HCT116 (cell line): ENCODE data around the gene SAYSD1. TPM values are rescaled to one million over a fixed set of nuclear protein-coding genes. Genes with fewer than 3 reads are reported as not detected.

Experiments
- ATAC-seq: fragments of 200-7000 bp; cut with Tn5 transposase; 2 replicates; pipeline ENCODE4 v1.9.1; 2020; ENCODE audit warnings: mild to moderate bottlenecking, moderate library complexity
- BruUV-seq: library from RNA; stranded (reverse); fragments of 400-500 nt; replicated peaks from 2 replicates; lab custom pipeline; 2021; lab: Mats Ljungman, UMichigan
- CTCF ChIA-PET: fragments of 300-600 bp; sonication (Branson Sonifier 250); formaldehyde crosslinking; loops from one replicate; lab custom pipeline; 2021; ENCODE audit warnings: antibody characterized with exemption; lab: Charles Lee
- POLR2A ChIA-PET: fragments of 300-600, 350-600 bp; sonication (Branson Sonifier 250); formaldehyde crosslinking; loops from one replicate; lab custom pipeline; 2021; ENCODE audit warnings: antibody characterized with exemption; lab: Charles Lee
- RAD21 ChIA-PET, 2 experiments: fragments of 300-600 bp; sonication (Branson Sonifier 250); formaldehyde crosslinking; loops; one replicate each; lab custom pipeline; 2023; ENCODE audit warnings: low total read pairs in 2 of 2; ENCODE audit not compliant: uncharacterized antibody in 2 of 2, unreplicated experiment in 2 of 2, low non-redundant PET in 1 of 2; lab: Charles Lee
- DNase-seq: peaks from one replicate; pipeline ENCODE4 v3.0.0-alpha.2; 2010; ENCODE audit warnings: low read depth, low spot score
- H2AFZ ChIP-seq: fragments of 200-600 bp; shearing (Covaris generic), sonication (generic); 2 replicates; pipeline ENCODE4 v1.6.1; 2017; ENCODE audit warnings: low read depth, mixed run types, mixed read lengths, antibody characterized with exemption, low read length; ENCODE audit not compliant: poor library complexity, severe bottlenecking
- H3K27ac ChIP-seq: 2 replicates; pipeline ENCODE4 v1.5.1; 2012; ENCODE audit warnings: low read depth, low read length
- H3K27me3 ChIP-seq: fragments of 200-600 bp; sonication (generic); 2 replicates; pipeline ENCODE4 v1.6.1; 2016; ENCODE audit warnings: mixed run types, low read length, mixed read lengths; ENCODE audit not compliant: insufficient read depth
- H3K36me3 ChIP-seq, 2 experiments: fragments of 200-500 bp in 1 of 2; fragments of 200-600 bp in 1 of 2; sonication (Bioruptor generic) in 1 of 2; sonication (generic) in 1 of 2; 2 replicates each; pipeline versions ENCODE4 v1.5.1 to v1.6.1; 2014 to 2016; ENCODE audit warnings: low read length in 2 of 2, inconsistent platforms in 1 of 2, mixed read lengths in 1 of 2, mixed run types in 1 of 2; ENCODE audit not compliant: insufficient read depth in 2 of 2, control insufficient read depth in 1 of 2
- H3K4me1 ChIP-seq, 2 experiments: fragments of 200-600 bp in 1 of 2; sonication (generic) in 1 of 2; 2 replicates each; pipeline versions ENCODE4 v1.5.1 to v1.6.1; 2012 to 2017; ENCODE audit warnings: low read length in 2 of 2, inconsistent platforms in 1 of 2, mild to moderate bottlenecking in 1 of 2, mixed read lengths in 1 of 2, mixed run types in 1 of 2, moderate library complexity in 1 of 2; ENCODE audit not compliant: insufficient read depth in 2 of 2, control insufficient read depth in 1 of 2
- H3K4me2 ChIP-seq: fragments of 200-600 bp; sonication (generic); 2 replicates; pipeline ENCODE4 v1.6.1; 2017; ENCODE audit warnings: mixed run types, low read length, mixed read lengths
- H3K4me3 ChIP-seq, 2 experiments: fragments of 200-600 bp in 1 of 2; sonication (generic) in 1 of 2; replicated peaks in 1 of 2; 2 replicates each; pipeline ENCODE4 v1.5.1; 2011 to 2016; ENCODE audit warnings: low read length in 2 of 2, control low read depth in 1 of 2, low read depth in 1 of 2, mild to moderate bottlenecking in 1 of 2, mixed read lengths in 1 of 2, mixed run types in 1 of 2
- H3K79me2 ChIP-seq: fragments of 200-600 bp; sonication (generic); 2 replicates; pipeline ENCODE4 v1.6.1; 2017; ENCODE audit warnings: mild to moderate bottlenecking, mixed run types, low read length, moderate library complexity, mixed read lengths; ENCODE audit not compliant: insufficient read depth
- H3K9ac ChIP-seq: fragments of 200-600 bp; sonication (generic); 2 replicates; pipeline ENCODE4 v1.6.1; 2016; ENCODE audit warnings: low read length, mixed read lengths
- H3K9me2 ChIP-seq: fragments of 200-600 bp; sonication (generic), shearing (Covaris generic); 2 replicates; pipeline ENCODE4 v1.6.1; 2017; ENCODE audit warnings: mixed run types, mild to moderate bottlenecking, moderate library complexity; ENCODE audit not compliant: insufficient read depth
- H3K9me3 ChIP-seq, 2 experiments: fragments of 200-500 bp in 1 of 2; fragments of 200-600 bp in 1 of 2; sonication (Bioruptor generic) in 1 of 2; sonication (generic) in 1 of 2; 2 replicates each; pipeline ENCODE4 v1.6.1; 2014 to 2017; ENCODE audit warnings: low read length in 2 of 2, mixed read lengths in 2 of 2, inconsistent platforms in 1 of 2, low read depth in 1 of 2, mild to moderate bottlenecking in 1 of 2, mixed run types in 1 of 2, moderate library complexity in 1 of 2; ENCODE audit not compliant: control insufficient read depth in 1 of 2, insufficient read depth in 1 of 2
- H4K20me1 ChIP-seq: fragments of 200-600 bp; sonication (generic), shearing (Covaris generic); 2 replicates; pipeline ENCODE4 v1.6.1; 2017; ENCODE audit warnings: mixed run types, mild to moderate bottlenecking, moderate library complexity; ENCODE audit not compliant: insufficient read depth
- ATF3 ChIP-seq: IDR thresholded peaks from 2 replicates; pipeline ENCODE4 v1.6.1; 2012
- CBX3 ChIP-seq: IDR thresholded peaks from 2 replicates; pipeline ENCODE4 v1.6.1; 2012; ENCODE audit warnings: low read depth
- CEBPB ChIP-seq: IDR thresholded peaks from 2 replicates; pipeline ENCODE4 v1.6.1; 2012; ENCODE audit warnings: low read depth
- EGR1 ChIP-seq: IDR thresholded peaks from 2 replicates; pipeline ENCODE4 v1.6.1; 2012; ENCODE audit warnings: low read depth
- EZH2 ChIP-seq: fragments of 200-600 bp; sonication (generic); IDR thresholded peaks from 2 replicates; pipeline ENCODE4 v1.6.1; 2017; ENCODE audit warnings: antibody characterized with exemption, mixed run types
- EZH2phosphoT487 ChIP-seq: fragments of 200-600 bp; IDR thresholded peaks from 2 replicates; pipeline ENCODE4 v1.6.1; 2018; ENCODE audit warnings: antibody characterized with exemption, borderline replicate concordance
- FOSL1 ChIP-seq: IDR thresholded peaks from 2 replicates; pipeline ENCODE4 v1.6.1; 2012; ENCODE audit warnings: low read depth
- JUND ChIP-seq: IDR thresholded peaks from 2 replicates; pipeline ENCODE4 v1.6.1; 2012
- POLR2A ChIP-seq: IDR thresholded peaks from 2 replicates; pipeline ENCODE4 v1.7.0; 2011; ENCODE audit warnings: borderline replicate concordance; ENCODE audit not compliant: insufficient read depth, insufficient read length; ENCODE audit errors: extremely low read depth
- RAD21 ChIP-seq: IDR thresholded peaks from 2 replicates; pipeline ENCODE4 v1.6.1; 2012; ENCODE audit warnings: low read depth, mild to moderate bottlenecking
- SIN3A ChIP-seq: IDR thresholded peaks from 2 replicates; pipeline ENCODE4 v1.6.1; 2012; ENCODE audit warnings: low read depth
- SRF ChIP-seq: IDR thresholded peaks from 2 replicates; pipeline ENCODE4 v1.6.1; 2012; ENCODE audit warnings: low read depth
- ZBTB33 ChIP-seq: IDR thresholded peaks from 2 replicates; pipeline ENCODE4 v1.6.1; 2011; ENCODE audit warnings: mild to moderate bottlenecking, low read length, moderate library complexity; ENCODE audit not compliant: insufficient replicate concordance; ENCODE audit errors: extremely low read depth
- ZNF274 ChIP-seq: fragments of 200-500 bp; sonication (Bioruptor generic); IDR thresholded peaks from 2 replicates; pipeline ENCODE4 v1.6.1; 2014; ENCODE audit warnings: mild to moderate bottlenecking, low read depth, low read length, inconsistent platforms
- intact Hi-C: fragments of 100-400 bp; cut with micrococcal nuclease; formaldehyde crosslinking; loops from 2 replicates; pipeline ENCODE4 v1.10.0; 2022
- total RNA-seq: library from RNA; stranded (reverse); gene quantifications from one replicate; pipeline ENCODE4 v1.2.1, GENCODE V29; 2021; ENCODE audit not compliant: unreplicated experiment
- TF ChIP-seq, protein P1 (sequence below): IDR thresholded peaks from 2 replicates; pipeline ENCODE4 v1.6.1; 2012
- TF ChIP-seq, protein P2 (sequence below), 3 experiments: fragments of 200-600 bp in 1 of 3; sonication (generic) in 1 of 3; IDR thresholded peaks in 2 of 3; conservative IDR thresholded peaks in 1 of 3; 2 replicates each; pipeline ENCODE4 v1.5.1; 2012 to 2017; ENCODE audit warnings: low read depth in 2 of 3, low read length in 2 of 3, antibody characterized with exemption in 1 of 3, borderline replicate concordance in 1 of 3, control low read depth in 1 of 3, mild to moderate bottlenecking in 1 of 3, mixed read lengths in 1 of 3, mixed run types in 1 of 3, moderate library complexity in 1 of 3; ENCODE audit not compliant: insufficient read depth in 1 of 3

SAYSD1 gene
- total RNA-seq, 1 experiment from 2014 or later = 10.1 TPM

DNA sequence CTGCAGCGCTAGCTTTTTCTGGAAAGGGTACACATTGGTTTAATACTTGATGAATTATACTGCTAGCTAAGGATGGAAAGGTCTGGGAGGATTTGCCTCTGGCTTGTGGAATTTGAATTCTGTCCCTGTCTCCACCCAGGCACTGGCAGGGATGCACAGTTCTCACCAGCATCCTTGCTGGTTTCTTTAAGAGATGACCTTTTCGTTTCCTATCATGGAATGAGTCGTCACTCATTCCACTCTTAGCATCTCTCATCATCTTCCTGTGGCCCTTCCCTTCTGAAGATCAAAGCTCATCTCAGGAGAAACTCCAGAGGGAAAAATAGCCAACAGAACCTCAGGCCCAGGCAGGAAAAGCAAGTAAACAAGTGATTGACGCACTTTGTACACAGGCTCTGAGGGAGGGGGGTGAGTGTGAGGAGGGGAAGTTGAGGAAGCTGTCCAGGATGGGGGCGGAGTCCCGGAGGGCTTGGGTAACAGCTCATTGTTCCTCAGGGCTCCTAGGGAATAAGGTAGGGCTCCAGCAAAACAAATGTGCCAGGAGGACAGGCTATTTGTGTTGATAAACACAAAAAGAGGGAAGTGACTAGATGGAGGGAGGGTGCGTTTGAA is 25.7 kb upstream of the SAYSD1 start:
- CTCF ChIA-PET = no interaction called here
- RAD21 ChIA-PET = no interaction called here
- POLR2A ChIA-PET = no interaction called here

More for the DNA sequence above, 25.7 kb upstream of the SAYSD1 start:
- BruUV-seq = no TSS peak
- no peak overlapping the region for H3K4me2 ChIP-seq
- H4K20me1 ChIP-seq = no peaks in the 10 kb centered on the region
- no peak overlapping the region for H2AFZ ChIP-seq
- no peak for TF ChIP-seq EZH2
- no peak for TF ChIP-seq JUND
- TF ChIP-seq, protein P1, sequence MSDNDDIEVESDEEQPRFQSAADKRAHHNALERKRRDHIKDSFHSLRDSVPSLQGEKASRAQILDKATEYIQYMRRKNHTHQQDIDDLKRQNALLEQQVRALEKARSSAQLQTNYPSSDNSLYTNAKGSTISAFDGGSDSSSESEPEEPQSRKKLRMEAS = no peak
- TF ChIP-seq, protein P2, sequence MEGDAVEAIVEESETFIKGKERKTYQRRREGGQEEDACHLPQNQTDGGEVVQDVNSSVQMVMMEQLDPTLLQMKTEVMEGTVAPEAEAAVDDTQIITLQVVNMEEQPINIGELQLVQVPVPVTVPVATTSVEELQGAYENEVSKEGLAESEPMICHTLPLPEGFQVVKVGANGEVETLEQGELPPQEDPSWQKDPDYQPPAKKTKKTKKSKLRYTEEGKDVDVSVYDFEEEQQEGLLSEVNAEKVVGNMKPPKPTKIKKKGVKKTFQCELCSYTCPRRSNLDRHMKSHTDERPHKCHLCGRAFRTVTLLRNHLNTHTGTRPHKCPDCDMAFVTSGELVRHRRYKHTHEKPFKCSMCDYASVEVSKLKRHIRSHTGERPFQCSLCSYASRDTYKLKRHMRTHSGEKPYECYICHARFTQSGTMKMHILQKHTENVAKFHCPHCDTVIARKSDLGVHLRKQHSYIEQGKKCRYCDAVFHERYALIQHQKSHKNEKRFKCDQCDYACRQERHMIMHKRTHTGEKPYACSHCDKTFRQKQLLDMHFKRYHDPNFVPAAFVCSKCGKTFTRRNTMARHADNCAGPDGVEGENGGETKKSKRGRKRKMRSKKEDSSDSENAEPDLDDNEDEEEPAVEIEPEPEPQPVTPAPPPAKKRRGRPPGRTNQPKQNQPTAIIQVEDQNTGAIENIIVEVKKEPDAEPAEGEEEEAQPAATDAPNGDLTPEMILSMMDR (IDR thresholded peaks at IDR 0.05 in 2 of 3, conservative IDR thresholded peaks at IDR 0.05 in 1 of 3; ENCODE audit: borderline replicate concordance in 1 of 3, insufficient read depth in 1 of 3, low read depth in 2 of 3, low read length in 2 of 3) = no peak
- no peak for TF ChIP-seq ZBTB33
- TF ChIP-seq POLR2A = no peak
- no peak for TF ChIP-seq RAD21
- no peak for TF ChIP-seq EGR1
- no peak for TF ChIP-seq SIN3A
- TF ChIP-seq CEBPB = no peak
- TF ChIP-seq FOSL1 = no peak
- TF ChIP-seq SRF = no peak
- TF ChIP-seq ZNF274 = no peak
- no peak for TF ChIP-seq CBX3
- TF ChIP-seq ATF3 = no peak
- no peak for TF ChIP-seq EZH2phosphoT487
- TF ChIP-seq, all 23 proteins: peak for 0
- Histone ChIP-seq H3K36me3 (no peaks in the 10 kb centered on the region), H3K79me2 (no peaks in the 10 kb centered on the region), H3K9me3 (no peaks in the 10 kb centered on the region), H3K4me1 (no peaks in the 10 kb centered on the region), H3K9me2 (no peaks in the 10 kb centered on the region), H3K9ac (no peak overlapping the region), H3K4me3 (no peak overlapping the region), H3K27me3 (peaks cover 10% of the 10 kb centered on the region), H3K27ac (no peak overlapping the region)
- ATAC-seq = no peak
- intact Hi-C loops = no loop called here
- no peak for DNase-seq
